ENCODE measurements around the gene ATP10B.

The ATP10B gene

DNA sequence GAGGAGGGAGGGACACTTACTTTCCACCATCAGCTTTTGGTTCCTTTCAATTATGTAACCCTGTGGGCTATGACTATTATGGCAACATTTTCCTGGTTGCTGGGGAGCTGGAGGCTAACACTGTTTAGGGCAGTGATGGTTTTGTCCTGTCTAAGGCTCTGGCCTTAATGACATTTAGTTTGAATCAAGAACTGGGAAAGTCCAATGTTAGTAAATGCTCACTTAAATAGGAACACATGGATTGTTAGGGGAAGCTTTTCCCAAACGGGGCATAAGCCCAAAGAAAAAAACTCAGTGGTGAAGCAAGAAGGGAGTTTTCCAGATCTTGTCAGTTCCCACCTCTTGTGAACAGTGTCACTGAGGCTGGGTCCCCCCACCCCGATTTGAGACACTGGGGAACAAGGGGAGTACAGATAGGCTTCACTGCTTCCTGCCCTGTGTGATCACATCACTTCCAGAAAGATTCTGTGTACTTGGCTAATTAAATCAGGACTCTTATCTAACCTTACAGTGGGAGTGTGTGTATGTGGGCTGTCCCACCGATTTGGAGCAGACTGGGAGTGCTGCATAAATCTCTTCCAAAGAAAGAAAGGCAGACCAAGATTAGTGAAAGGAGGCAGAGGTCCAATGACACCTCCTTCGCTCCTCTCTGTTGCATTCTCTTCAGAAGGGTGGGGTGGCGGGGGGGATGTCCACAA is 223.9 kb downstream of the ATP10B start:
- DNase-seq, result no peak

DNA sequence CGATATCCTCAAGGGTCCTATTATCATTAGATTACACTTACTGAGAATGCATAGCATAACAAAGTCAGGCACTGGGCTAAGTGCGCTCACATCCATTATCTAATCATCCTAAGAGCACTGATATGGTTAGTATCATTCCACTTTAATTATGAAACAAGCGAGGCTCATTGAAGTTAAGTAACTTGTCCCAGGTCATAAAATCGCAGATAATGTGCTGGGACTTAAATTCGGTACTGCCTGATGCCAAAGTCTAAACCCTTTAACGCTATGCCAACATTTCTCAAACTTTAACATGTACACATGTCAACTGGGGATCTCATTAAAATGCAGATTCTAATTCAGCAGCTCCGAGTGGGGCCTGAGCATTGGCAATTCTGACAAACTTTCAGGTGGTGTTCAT is 225.7 kb downstream of the ATP10B start:
- DNase-seq, result no peak

DNA sequence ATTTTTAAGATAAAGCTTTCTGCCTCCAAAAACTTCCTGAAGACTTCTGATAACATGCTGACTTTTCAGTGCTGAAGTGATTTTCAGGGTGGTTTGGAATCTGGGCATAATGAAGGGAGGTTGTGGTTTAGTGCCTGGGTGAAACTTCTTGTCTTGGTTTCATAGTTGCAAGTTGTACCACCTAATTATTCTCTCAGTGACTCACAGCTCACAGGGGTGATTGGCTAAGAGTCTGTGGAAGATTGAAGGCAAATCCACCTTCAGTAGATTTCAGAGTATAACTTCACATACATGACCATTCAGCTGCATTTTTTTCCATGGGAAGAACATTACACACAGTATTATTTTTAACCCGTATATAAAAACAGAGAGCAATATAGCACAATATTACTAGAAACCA is 230.5 kb downstream of the ATP10B start:
- DNase-seq, result no peak

DNA sequence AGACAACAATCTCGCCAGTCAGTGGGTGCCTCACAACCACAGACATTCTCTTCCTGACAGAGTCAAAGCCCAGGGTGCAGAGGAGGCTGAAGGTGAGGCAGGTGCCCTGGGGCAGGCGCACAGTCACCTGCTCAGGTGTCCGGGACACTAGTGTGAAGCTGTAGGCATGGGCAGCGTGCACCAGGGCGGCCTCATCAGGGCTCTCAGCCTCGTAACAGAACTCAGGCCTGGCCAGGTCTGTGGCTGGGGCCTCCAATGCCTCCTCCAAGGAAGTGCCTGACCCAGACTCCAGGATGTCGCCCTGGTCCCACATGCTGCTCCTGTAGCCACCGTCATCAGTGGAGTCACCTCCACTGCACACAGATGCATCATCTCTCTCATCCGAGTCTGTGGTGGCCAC is 231.6 kb downstream of the ATP10B start:
- no peak for DNase-seq

DNA sequence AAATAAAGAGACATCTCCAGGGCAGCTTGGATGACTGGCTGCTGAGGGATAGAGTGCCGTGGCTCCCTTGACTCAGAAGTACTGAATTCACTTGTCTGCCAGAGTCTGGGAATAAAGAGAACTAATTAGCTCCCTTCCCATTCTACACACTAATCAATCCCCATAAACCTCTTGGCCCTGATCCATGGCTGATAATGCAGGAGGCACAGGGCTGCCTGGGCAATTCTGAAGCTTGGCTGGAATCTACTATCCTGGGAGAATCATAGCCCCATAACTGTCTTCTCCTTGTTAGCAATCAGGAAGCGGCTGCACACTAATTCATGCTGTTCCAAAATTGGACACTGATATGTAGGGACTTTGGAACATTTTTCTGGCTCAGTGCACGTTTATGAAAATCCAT is 232.6 kb downstream of the ATP10B start:
- no peak for DNase-seq

DNA sequence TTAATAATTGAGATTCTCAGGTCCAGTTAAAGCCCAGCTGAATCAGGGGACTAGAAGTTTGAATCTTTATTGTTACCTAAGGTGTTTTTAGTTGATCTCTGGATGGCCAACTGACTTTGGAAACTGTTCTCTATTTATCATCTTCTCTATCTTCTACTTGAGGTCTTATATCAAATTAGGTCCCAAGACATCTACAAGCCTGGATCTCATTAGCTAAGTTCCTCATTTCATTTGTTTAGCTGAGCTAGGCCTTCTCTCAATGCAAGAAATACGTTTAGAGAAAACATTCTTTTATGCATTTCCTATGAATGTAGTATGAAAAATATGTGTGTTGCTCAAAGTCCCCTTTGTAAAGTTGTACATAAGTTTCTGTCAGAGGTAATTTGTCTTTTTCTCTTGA is 233.7 kb downstream of the ATP10B start:
- no peak for DNase-seq

DNA sequence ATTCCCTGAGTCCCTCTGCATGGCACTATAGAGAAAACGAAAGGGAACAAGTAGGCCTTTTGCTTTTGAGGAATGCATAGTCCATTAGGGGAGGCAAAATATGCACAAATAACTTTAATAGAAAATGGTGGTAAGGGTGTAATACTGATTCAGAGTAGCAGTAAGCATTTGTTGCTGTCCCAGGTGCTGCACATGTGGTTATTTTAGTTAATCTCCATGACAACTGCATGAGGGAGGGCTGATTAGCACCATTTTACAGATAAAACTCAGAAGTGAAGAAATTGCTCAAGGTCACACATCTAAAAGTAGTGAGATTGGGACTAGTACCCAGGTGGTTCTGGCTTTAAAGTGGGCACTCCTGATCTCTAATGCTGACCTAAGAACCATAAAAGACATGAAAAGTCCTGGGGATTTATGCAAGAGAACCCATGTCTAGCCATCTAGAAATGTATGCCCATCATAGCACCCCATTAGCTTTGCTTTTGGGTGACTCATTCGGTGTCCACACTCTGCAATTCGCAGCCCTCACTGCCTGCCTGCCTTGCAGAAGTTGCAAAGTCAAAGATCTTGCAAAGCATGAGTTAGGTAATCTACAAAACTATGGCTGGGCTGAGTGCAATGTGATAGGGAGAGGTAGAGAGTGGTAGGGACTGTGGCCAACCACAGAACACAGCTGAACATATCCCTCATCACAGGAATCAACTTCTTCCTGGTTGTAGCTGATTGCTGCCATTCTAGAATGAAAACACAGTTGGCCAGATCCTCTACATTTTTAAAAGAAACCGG is 235.1 kb downstream of the ATP10B start:
- DNase-seq, result no peak

DNA sequence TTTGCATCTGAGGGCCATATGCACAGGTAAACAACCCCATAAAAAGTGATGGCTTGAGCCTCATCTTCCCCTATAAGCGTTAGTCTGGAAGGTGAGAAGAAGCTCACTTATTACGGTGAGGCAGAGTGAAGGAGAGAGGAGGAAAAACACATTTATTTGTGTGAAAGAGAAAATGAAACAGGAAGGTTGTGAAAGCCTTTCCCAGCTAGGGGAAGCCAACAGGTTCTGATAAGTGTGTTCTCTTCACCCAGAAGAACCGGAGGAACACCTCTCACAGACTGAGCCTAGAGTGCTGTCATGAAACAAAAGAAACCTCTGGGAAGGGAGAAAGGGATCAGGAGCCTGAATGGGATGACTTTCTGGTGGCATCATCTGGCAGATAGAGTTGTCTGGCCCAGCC is 237.9 kb downstream of the ATP10B start:
- no peak for DNase-seq

DNA sequence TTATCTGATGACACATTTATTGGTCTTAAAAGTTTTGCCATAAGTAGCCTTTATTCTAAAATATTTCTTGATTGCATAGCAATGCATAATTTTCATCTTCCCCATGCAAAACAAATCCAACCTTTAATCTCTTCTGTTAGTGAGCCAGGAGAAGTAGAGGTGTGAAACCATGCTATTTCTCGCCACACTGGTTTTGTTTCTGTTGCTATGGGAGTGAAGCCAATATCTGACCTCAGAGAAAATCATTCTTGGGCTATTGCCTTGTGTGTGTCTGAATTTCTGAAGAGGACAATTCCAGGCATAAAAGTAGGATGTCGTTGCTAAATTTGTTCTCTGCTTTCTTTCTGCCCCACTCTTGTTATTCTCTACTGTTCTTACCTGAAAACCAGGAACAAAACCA is 246.7 kb downstream of the ATP10B start:
- no peak for DNase-seq

DNA sequence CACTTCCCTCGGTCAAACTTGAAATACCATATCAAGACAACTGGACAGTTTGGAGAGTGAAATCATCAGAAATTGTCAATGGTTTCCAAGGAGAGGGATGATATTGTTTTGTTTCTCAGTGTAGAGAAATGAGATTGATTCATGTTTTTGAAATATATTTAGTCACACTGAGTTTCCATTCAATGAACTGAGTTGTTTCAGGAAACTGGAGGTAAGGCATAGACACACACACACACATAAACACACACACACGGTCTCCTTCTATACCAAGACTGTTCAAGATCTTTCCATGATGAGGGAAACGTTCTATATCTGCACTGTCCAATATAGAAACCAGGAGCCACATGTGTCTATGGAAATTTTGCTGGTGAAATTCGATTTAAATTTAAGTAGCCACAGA is 247.5 kb downstream of the ATP10B start:
- no peak for DNase-seq

DNA sequence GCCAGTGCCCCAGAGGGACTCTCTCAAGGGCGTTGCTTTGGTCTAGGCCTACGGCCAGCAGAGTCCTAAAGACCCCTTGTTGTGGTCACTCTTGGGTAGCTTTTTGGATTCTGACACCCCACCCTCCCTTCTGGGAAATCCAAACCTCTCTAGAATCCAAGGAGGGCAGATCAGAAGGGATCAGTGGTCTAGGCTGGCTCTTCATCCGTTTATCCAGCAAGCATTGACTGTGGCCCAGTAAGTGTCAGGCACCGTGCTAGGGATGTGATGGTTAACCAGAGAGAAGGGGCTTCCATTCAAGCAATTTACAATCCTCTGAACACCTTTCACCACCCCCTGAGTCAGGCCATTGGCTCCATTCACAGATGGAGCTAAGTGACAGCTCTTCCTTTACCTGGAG is 249.3 kb downstream of the ATP10B start:
- DNase-seq, result no peak

DNA sequence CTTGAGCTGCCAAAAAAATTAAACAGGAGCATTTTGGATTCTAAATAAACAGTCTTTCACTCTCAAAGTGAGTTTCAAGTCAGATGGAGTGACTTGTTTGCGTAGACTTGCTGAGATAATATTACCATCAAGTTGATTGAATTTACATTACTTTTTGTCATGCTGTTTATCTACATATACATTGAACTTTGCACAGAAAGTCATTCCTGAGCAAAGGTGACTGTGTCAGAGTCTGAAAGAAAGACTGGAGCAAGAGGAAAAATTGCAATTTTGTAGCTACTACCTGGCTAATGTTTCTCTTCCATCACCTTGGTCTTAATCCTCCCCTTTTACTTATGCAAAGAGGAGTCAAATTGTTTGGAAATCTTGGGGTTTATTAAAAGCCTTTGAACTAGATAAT is 251.0 kb downstream of the ATP10B start:
- DNase-seq, result no peak

DNA sequence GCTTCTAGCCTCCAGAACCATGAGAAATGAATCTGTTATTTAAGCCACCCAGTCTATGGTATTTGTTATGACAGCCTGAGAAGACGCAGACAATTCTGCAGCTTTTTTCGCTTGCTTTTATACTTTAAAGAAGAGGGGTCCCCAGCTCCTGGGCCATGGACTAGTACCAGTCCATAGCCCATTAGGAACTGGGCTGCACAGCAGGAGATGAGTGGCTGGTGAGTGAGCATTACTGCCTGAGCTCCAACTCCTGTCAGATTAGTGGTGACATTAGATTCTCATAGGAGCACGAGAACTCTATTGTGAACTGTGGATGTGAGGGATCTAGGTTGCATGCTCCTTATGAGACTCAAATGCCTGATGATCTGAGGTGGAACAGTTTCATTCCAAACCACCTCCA is 278.7 kb downstream of the ATP10B start:
- DNase-seq, result no peak

DNA sequence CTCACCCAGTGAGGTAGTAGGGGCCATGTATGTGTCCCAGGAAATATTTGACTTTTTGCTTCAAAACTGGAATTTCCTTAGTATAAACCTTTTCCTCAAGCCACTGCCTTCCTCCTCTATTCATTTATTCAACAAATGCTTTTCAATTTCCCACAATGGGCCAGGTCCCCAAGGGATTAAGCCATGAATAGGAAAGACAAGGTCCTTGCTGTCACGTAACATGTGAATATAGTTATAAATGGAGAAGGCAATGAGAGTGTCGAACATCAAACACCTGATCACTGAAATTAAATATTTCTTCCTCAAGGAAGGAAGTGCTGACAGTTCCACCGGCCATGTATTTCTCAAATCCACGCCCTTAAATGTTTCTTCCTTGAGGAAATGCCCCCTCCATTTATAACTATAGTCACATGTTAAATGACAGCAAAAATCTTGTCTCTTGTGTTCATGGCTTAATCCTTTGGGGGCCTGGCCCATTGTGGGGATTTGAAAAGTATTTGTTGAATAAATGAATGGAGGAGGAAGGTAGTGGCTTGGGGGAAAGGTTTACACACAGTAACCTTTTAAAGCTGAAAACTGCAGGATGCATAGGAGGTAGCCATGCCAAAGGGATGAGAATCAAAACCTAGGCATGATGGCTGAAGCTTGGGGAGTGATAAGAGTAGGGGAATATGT is 284.8 kb downstream of the ATP10B start:
- no peak for DNase-seq

DNA sequence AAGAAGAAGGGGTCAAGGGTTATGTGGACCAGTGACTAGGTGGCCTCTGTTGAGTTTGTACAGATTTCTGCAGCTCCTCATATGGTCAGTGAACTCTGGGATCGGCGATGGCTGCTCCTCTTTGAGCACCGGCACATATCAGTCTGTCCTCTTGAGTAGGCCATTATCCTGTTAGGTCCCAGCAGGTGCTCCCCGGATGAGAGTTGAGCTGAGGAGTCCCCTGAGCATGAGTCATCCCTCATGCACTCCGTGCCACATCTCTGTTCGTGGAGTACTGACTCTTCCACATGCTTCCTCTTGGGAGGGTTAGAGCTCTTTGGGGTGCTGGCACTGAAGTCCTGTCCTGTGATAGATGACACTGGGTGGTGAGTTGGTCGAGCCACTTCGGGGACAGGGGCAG is 286.6 kb downstream of the ATP10B start:
- no peak for DNase-seq

DNA sequence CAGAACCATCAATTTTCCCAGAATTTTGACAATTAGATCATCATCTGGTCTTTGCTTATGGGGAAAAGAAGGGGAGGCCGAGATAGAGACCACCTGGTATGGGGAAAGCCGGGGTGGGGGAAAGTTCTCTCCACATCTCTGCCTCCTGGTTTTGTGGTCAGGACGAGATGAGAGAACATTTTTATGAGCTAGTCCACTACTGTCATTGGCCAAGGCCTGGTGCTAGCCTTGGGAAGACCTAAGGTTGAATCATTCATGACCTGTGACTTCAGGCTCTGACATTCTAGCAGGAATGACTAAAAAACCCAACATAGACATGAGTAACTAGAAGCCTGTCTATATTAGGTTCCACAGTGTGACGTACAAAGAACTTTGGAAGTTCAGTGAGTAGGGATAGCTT is 295.2 kb downstream of the ATP10B start:
- DNase-seq, result no peak

DNA sequence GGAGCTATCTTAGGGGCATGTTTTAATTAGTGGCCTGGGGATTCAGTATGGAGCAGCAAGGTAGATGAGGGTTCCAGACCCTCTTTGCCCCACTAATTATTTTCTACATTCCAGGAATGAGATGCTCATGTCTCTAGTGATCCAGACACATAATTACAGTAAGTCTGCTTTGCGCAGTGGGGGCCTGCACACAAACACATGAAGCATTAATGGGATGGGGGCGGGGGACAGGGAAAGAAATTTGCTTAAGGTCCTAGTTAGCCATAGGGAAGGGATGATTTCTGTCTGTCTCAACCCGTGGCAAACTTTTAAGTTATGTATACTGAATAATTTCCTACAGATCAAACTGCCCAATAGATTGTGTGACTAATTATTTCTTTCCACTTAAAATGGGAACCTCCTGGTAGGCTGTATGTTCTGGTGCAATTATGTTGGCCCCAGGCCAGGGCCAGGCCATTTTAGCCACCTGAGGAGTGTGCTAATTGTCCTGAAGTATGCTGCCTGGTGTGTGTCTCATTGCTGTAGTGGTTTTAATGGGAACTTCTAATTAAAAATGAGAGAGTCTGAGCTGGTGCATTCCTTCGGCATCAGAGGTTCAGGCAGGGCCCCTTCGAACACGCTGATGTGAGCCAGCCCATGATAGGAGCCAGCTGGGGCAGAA is 295.9 kb downstream of the ATP10B start:
- no peak for DNase-seq

DNA sequence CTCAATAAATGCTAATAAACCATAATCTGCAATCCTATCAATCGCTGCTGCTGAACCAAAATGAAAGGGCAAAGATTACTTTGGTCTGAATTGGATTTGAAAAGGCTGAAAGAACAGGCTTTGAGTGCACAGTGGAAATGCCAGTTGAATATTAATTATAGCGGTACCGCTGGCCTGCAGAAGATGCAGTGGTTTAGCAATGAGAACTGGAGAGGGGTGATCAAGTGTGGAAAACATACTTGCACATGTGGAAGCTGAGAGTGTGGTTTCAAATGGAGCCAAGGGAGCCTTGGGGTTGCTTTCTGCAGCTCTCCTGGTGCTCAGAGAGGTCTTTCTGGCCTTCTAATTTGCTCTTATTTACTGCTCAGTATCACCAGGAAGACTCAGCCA is 296.4 kb downstream of the ATP10B start:
- no peak for DNase-seq

DNA sequence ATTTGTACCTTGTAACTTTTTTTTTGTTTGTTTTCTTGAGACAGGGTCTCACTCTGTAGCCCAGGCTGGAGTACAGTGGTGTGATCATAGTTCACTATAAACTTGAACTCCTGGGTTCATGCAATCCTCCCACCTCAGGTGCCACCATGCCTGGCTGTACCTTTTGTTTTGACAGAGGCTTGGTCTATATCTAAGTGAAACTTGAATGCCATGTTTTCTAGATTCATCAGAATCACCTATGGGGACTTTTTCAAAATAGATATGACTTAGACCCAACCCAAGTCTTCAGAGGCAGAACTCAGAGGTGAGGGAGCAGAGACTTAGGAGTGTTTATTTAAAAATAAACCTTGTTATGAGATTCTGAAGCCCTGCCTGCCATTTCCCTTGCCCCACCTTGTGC is 301.9 kb downstream of the ATP10B start:
- no peak for DNase-seq

DNA sequence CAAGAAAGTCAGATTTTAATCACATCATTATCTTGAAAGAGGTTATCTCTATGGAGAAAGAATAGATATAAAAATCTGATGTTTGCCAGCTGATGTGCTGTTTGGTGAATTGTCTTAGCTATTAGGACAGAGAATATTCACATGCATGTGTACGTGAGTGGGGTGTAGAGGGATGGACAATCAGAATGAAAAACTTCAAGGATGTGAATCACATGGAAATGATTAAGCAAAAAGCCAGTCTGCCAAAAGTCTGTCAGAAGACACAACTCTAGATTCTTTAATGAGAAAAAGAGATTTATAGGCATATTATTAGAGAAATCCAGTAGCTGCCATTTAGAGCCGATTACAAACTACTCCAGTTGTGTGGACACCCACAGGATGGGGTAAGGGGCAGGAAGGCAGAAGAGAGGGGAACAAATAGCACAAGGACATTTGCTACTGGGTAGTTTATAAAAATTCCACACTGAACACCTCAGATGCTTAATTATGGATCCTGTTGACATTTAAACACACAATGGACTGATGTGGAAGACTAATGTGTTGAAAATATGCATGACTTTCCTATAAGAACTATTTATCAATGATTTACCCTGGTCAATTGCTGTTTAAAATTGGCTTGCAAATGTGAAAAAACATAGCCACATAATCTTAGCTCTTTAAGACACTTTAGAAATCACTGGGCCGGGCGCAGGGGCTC is 302.9 kb downstream of the ATP10B start:
- no peak for DNase-seq

DNA sequence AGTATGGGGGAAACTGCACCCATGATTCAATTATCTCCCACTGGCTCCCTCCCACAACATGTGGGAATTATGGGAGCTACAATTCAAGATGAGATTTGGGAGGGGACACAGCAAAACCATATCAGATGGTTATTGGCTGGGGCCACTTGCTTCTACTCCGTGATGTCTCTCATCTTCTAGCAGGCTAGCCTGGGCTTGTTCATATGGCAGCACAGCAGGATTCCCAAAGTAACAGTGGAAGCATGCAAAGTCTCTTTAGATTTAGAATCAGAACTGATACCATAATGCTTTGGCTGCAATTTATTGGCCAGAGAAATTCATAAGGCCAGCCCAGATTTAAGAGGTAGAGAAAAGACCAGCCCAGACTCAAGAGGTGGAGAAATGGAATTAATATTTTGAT is 304.1 kb downstream of the ATP10B start:
- no peak for DNase-seq

DNA sequence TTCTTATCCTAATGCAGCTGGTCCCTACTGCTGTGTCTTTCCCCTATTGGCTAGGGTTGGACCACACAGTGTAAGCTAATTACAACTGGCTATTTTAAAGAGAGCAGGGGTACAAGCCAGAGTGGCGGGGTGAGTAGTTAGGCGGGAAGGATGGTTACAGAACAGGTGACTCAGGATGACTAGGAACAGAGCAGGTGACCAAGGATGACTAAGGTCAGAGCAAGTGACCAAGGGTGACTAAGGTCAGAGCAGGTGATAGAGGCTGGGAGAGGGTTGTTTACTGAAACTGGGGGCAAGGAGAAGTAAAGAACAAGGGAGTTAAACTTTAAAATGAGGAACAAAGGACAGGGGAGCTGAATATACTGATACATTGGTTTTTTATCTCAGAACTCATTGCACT is 304.9 kb downstream of the ATP10B start:
- DNase-seq, result no peak

DNA sequence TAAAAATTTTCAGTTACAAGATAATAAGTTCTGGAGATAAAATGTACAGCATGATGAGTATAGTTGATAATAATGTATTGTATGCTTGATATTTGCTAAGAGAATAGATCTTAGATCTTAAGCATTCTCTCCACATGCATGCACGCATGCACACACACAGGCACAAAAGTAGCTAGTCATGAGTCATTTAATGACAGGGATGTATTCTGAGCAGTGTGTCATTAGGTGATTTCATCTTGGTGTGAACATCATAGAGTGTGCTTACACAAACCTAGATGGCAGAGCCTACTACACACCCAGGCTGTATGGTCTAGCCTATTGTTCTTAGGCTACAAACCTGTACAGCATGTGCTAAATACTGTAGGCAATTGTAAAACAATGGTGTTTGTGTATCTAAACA is 306.2 kb downstream of the ATP10B start:
- no peak for DNase-seq
